H1 (cell line): Measurements from ENCODE around the gene CARD18. TPM values are rescaled to one million over a fixed set of nuclear protein-coding genes. Genes with fewer than 3 reads are reported as not detected.

Experiments used
- BCL11A ChIP-seq, 2 experiments: IDR thresholded peaks; one replicate each; pipeline ENCODE4 v1.6.1; 2011; ENCODE audit warnings: low read depth in 2 of 2, low read length in 2 of 2, mild to moderate bottlenecking in 2 of 2
- BRCA1 ChIP-seq: IDR thresholded peaks from 2 replicates; pipeline ENCODE4 v1.6.1; 2012; ENCODE audit warnings: low read depth, low read length, improper control_type of control experiment
- CHD2 ChIP-seq: IDR thresholded peaks from 2 replicates; pipeline ENCODE4 v1.6.1; 2012; ENCODE audit warnings: low read length, improper control_type of control experiment
- KDM1A ChIP-seq: fragments of 200-600, 300-600 bp; sonication (generic); IDR thresholded peaks from 2 replicates; pipeline ENCODE4 v1.7.1; 2016; ENCODE audit warnings: mild to moderate bottlenecking, low read length, borderline replicate concordance
- SP1 ChIP-seq: IDR thresholded peaks from 2 replicates; pipeline ENCODE4 v1.6.1; 2011; ENCODE audit warnings: low read depth, low read length
- polyA plus RNA-seq, 7 experiments: library from polyadenylated mRNA; depleted of rRNA in 3 of 7; stranded (reverse) in 5 of 7; unstranded in 2 of 7; fragments of >200 nt in 5 of 7; fragments of 200-250 nt in 2 of 7; gene quantifications; 1 replicate in 5 of 7; 2 replicates in 1 of 7; 4 replicates in 1 of 7; pipeline versions ENCODE4 v1.2.1 to v1.2.3, GENCODE V29; 2011 to 2013; ENCODE audit warnings: missing spikeins in 2 of 7, mixed read lengths in 2 of 7
- total RNA-seq: library from RNA; stranded (reverse); fragmentation: NEBNext Ultra II Directional; extraction: Animal tissue kit (Norgen Biotek cat#: 25700); gene quantifications from 2 replicates; pipeline ENCODE4 v1.2.1, GENCODE V29; 2021
- TF ChIP-seq, protein P1 (sequence below): IDR thresholded peaks from 2 replicates; pipeline ENCODE4 v1.6.1; 2011; ENCODE audit warnings: low read length, improper control_type of control experiment

CARD18 gene
- total and polyA plus RNA-seq, 2 of the 8 experiments (the other 6 are each of a cell fraction or from before 2014, with no cell fraction given), result not detected

DNA sequence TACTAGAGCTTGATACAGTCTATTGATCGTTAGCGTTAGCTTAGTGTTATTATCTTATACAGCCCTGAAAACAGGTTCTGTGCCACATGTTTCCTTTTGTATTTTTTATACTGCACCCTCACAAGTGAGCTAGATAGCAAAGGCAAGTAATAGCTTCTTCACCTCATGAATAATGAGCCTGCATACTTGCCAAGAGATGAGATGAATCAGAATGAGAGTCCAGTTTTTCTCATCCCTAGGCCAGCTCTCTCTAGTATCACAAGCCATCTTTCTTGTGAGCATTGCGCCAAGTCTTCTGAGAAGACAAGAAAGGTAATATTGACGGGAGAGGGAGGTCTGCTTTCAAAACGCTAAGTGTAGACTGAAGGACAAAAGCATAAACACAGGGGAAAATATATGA lies 8.7 kb upstream of the CARD18 start (continued):
- no peak for TF ChIP-seq CHD2
- no peak for TF ChIP-seq KDM1A
- TF ChIP-seq SP1, result no peak
- no peak for TF ChIP-seq BRCA1
- TF ChIP-seq BCL11A (IDR thresholded peaks at IDR 0.05; ENCODE audit: low read depth in 2 of 2, low read length in 2 of 2), result no peak
- TF ChIP-seq, protein P1, sequence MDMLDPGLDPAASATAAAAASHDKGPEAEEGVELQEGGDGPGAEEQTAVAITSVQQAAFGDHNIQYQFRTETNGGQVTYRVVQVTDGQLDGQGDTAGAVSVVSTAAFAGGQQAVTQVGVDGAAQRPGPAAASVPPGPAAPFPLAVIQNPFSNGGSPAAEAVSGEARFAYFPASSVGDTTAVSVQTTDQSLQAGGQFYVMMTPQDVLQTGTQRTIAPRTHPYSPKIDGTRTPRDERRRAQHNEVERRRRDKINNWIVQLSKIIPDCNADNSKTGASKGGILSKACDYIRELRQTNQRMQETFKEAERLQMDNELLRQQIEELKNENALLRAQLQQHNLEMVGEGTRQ, result no peak
- TF ChIP-seq, all 59 proteins: peak for 0
